ENCODE results near the gene TNRC6A.

- TF ChIP-seq POLR2AphosphoS5 (IDR thresholded peaks at IDR 0.05) (no peak), CTCF (IDR thresholded peaks at IDR 0.05) (no peak), POLR2A (IDR thresholded peaks at IDR 0.05) (no peak), EP300 (IDR thresholded peaks at IDR 0.05) (no peak)
Observed at GRCh38 chr16:24755201-24755874, 25.9 kb downstream of the TNRC6A start.

Measured in upper lobe of left lung (tissue), 4 donors.